SK-N-SH treated with all-trans-retinoic acid at 6 μM for 48 hours (cell line): Measurements from ENCODE around the gene ACMSD.

Experiments
- ATAC-seq: fragments of 200-7000 bp; cut with Tn5 transposase; 3 replicates; pipeline ENCODE4 v1.9.1; 2020; ENCODE audit warnings: mild to moderate bottlenecking, moderate library complexity
- ARNTL ChIP-seq: fragments of 450-650 bp; formaldehyde crosslinking; IDR thresholded peaks from 2 replicates; pipeline ENCODE4 v1.5.0; 2020; ENCODE audit warnings: low read depth, mild to moderate bottlenecking, moderate library complexity, borderline replicate concordance
- CREB5 ChIP-seq: fragments of 250-450 bp; sonication (Bioruptor Pico); IDR thresholded peaks from 2 replicates; pipeline ENCODE4 v1.5.1; 2020; ENCODE audit warnings: low read depth, mild to moderate bottlenecking, moderate library complexity
- CSRNP3 ChIP-seq: fragments of 250-450 bp; sonication (Bioruptor Pico); IDR thresholded peaks from 2 replicates; pipeline ENCODE4 v1.5.1; 2021; ENCODE audit warnings: mild to moderate bottlenecking, moderate library complexity
- ESRRG ChIP-seq: fragments of 250-450 bp; sonication (Bioruptor Pico); IDR thresholded peaks from 2 replicates; pipeline ENCODE4 v1.6.1; 2021; ENCODE audit warnings: mild to moderate bottlenecking
- GLIS3 ChIP-seq: fragments of 250-450 bp; sonication (Bioruptor Pico); IDR thresholded peaks from 2 replicates; pipeline ENCODE4 v1.5.0; 2020; ENCODE audit warnings: mild to moderate bottlenecking, moderate library complexity
- OSR1 ChIP-seq: fragments of 250-450 bp; sonication (Bioruptor Pico); IDR thresholded peaks from 2 replicates; pipeline ENCODE4 v1.8.0; 2022; ENCODE audit warnings: moderate library complexity, mild to moderate bottlenecking, inconsistent platforms
- PATZ1 ChIP-seq: fragments of 250-450 bp; sonication (Bioruptor Pico); IDR thresholded peaks from 2 replicates; pipeline ENCODE4 v1.8.0; 2020; ENCODE audit warnings: mild to moderate bottlenecking, moderate library complexity, borderline replicate concordance
- POU6F1 ChIP-seq: fragments of 250-450 bp; sonication (Bioruptor Pico); IDR thresholded peaks from 2 replicates; pipeline ENCODE4 v1.8.0; 2021; ENCODE audit warnings: low read depth, mild to moderate bottlenecking, moderate library complexity, borderline replicate concordance
- PPARA ChIP-seq: fragments of 250-450 bp; sonication (Bioruptor Pico); IDR thresholded peaks from 2 replicates; pipeline ENCODE4 v1.5.0; 2020; ENCODE audit warnings: mild to moderate bottlenecking, borderline replicate concordance
- RARB ChIP-seq: fragments of 250-450 bp; sonication (Bioruptor Pico); IDR thresholded peaks from 2 replicates; pipeline ENCODE4 v1.8.0; 2021; ENCODE audit warnings: mild to moderate bottlenecking, moderate library complexity
- SNAI2 ChIP-seq: fragments of 250-450 bp; sonication (Bioruptor Pico); IDR thresholded peaks from 2 replicates; pipeline ENCODE4 v1.5.0; 2020; ENCODE audit warnings: mild to moderate bottlenecking, moderate library complexity
- TCF4 ChIP-seq: fragments of 250-450 bp; sonication (Bioruptor Pico); IDR thresholded peaks from 2 replicates; pipeline ENCODE4 v1.8.0; 2021; ENCODE audit warnings: mild to moderate bottlenecking, moderate library complexity, borderline replicate concordance
- ZC3H10 ChIP-seq: fragments of 250-450 bp; sonication (Bioruptor Pico); IDR thresholded peaks from 2 replicates; pipeline ENCODE4 v1.5.1; 2021; ENCODE audit warnings: mild to moderate bottlenecking, moderate library complexity
- ZFP3 ChIP-seq: fragments of 250-450 bp; sonication (Bioruptor Pico); IDR thresholded peaks from 2 replicates; pipeline ENCODE4 v1.5.0; 2020; ENCODE audit warnings: mild to moderate bottlenecking, moderate library complexity
- ZFP30 ChIP-seq: fragments of 450-650 bp; formaldehyde crosslinking; IDR thresholded peaks from 2 replicates; pipeline ENCODE4 v1.5.0; 2022; ENCODE audit warnings: mild to moderate bottlenecking, moderate library complexity
- ZNF565 ChIP-seq: fragments of 450-650 bp; formaldehyde crosslinking; conservative IDR thresholded peaks from 2 replicates; pipeline ENCODE4 v1.5.0; 2020; ENCODE audit warnings: low read depth, mild to moderate bottlenecking, moderate library complexity
- ZNF70 ChIP-seq: fragments of 450-650 bp; formaldehyde crosslinking; IDR thresholded peaks from 2 replicates; pipeline ENCODE4 v1.5.0; 2020; ENCODE audit warnings: mild to moderate bottlenecking, moderate library complexity
- ZNF8 ChIP-seq: fragments of 450-650 bp; formaldehyde crosslinking; IDR thresholded peaks from 2 replicates; pipeline ENCODE4 v1.5.0; 2020; ENCODE audit warnings: mild to moderate bottlenecking, moderate library complexity

The ACMSD gene

GRCh38 chr2:134949981-134950708, 111.7 kb downstream of the ACMSD start:
- TF ChIP-seq GLIS3 (CRISPR knock-in tag) = no peak
- TF ChIP-seq CSRNP3 (CRISPR knock-in tag) = no peak
- no peak for TF ChIP-seq POU6F1 (CRISPR knock-in tag)
- no peak for ATAC-seq

- TF ChIP-seq ARNTL (CRISPR knock-in tag) (no peak), ZC3H10 (CRISPR knock-in tag) (no peak), ESRRG (CRISPR knock-in tag) (no peak), SNAI2 (CRISPR knock-in tag) (no peak), PATZ1 (CRISPR knock-in tag) (no peak), PPARA (CRISPR knock-in tag) (no peak), POU6F1 (CRISPR knock-in tag) (no peak), CREB5 (no peak), GLIS3 (CRISPR knock-in tag) (no peak), ZNF565 (CRISPR knock-in tag) (no peak), RARB (CRISPR knock-in tag) (no peak), OSR1 (no peak), ZNF8 (CRISPR knock-in tag) (no peak), ZNF70 (CRISPR knock-in tag) (no peak), ZFP3 (CRISPR knock-in tag) (no peak), TCF4 (CRISPR knock-in tag) (no peak), ZFP30 (CRISPR knock-in tag) (no peak)
- ATAC-seq = no peak
Observed at GRCh38 chr2:134950886-134951285, 112.5 kb downstream of the ACMSD start.
